ENCODE measurements around the gene ZNF680. TPM values are rescaled to one million over a fixed set of nuclear protein-coding genes. Genes with fewer than 3 reads are reported as not detected.

The ZNF680 gene
- total RNA-seq, 2 experiments from 2014 or later = 48.4 to 62.6 TPM

DNA sequence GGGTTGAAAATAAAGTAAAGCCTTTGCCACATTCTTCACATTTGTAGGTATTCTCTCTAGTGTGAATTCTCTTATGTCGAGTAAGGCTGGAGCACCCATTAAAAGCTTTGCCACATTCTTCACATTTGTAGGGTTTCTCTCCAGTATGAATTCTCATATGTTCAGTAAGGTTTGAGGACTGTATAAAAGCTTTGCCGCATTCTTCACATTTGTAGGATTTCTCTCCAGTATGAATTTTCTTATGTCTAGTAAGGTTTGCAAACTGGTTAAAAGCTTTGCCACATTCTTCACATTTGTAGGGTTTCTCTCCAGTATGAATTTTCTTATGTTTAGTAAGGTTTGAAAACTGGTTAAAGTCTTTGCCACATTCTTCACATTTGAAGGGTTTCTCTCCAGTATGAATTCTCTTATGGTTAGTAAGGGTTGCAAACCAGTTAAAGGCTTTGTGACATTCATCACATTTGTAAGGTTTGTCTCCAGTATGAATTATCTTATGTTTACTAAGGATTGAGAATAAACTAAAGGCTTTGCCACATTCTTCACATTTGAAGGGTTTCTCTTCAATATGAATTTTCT is 41.4 kb downstream of the ZNF680 start:
- Histone ChIP-seq H3K36me3 (ENCODE audit: insufficient read depth, low read length) (peaks cover 98% of the 10 kb centered on the region), H3K4me2 (ENCODE audit: low read length) (no peak overlapping the region), H3K27ac (ENCODE audit: low read depth, low read length, poor library complexity, severe bottlenecking) (no peak overlapping the region), H4K20me1 (ENCODE audit: insufficient read depth, low read length) (no peaks in the 10 kb centered on the region), H3K9me2 (ENCODE audit: insufficient read depth, low read length) (no peaks in the 10 kb centered on the region), H3K4me3 (ENCODE audit: low read depth, low read length, poor library complexity, severe bottlenecking) (no peak overlapping the region), H2AFZ (ENCODE audit: low read length) (no peak overlapping the region), H3K4me1 (ENCODE audit: insufficient read depth, low read length, poor library complexity, severe bottlenecking) (no peaks in the 10 kb centered on the region), H3K79me2 (ENCODE audit: insufficient read depth, low read depth, low read length) (peaks cover 62% of the 10 kb centered on the region), H3K9me3 (ENCODE audit: low read length) (peaks cover 93% of the 10 kb centered on the region)
- BruUV-seq (replicated peaks) = no TSS peak
- ChIA-PET POLR2A (interaction anchor here (0.6 kb wide), 1 partner anchor 389 kb away, joined by 4 read pairs; no protein-coding TSS in a partner anchor), CTCF (ENCODE audit: unreplicated experiment) (no interaction called here)
- no peak for DNase-seq (ENCODE audit: low spot score)
- intact Hi-C loops (cut with micrococcal nuclease; ENCODE audit: unreplicated experiment) = loop anchor here (5.0 kb wide), 1 partner anchor 174 kb away; no protein-coding TSS in a partner anchor
- TF ChIP-seq, protein P1, sequence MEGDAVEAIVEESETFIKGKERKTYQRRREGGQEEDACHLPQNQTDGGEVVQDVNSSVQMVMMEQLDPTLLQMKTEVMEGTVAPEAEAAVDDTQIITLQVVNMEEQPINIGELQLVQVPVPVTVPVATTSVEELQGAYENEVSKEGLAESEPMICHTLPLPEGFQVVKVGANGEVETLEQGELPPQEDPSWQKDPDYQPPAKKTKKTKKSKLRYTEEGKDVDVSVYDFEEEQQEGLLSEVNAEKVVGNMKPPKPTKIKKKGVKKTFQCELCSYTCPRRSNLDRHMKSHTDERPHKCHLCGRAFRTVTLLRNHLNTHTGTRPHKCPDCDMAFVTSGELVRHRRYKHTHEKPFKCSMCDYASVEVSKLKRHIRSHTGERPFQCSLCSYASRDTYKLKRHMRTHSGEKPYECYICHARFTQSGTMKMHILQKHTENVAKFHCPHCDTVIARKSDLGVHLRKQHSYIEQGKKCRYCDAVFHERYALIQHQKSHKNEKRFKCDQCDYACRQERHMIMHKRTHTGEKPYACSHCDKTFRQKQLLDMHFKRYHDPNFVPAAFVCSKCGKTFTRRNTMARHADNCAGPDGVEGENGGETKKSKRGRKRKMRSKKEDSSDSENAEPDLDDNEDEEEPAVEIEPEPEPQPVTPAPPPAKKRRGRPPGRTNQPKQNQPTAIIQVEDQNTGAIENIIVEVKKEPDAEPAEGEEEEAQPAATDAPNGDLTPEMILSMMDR (conservative IDR thresholded peaks at IDR 0.05; ENCODE audit: low read length) = no peak
- no peak for TF ChIP-seq EZH2phosphoT487 (IDR thresholded peaks at IDR 0.05; ENCODE audit: borderline replicate concordance, low read depth, low read length)

DNA sequence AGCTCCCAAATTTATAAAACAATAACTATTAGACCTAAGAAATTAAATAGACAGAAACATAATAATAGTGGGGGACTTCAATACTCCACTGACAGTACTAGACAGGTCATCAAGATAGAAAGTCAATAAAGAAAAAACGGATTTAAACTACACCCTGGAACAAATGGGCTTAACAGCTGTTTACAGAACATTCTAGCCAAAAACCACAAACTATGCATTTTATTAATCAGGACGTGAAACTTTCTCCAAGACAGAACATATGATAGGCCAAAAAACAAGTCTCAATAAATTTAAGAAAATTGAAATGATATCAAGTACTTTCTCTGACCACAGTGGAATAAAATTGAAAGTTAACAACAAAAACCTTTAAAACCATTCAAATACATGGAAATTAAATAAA is 46.4 kb downstream of the ZNF680 start:
- CTCF ChIA-PET (ENCODE audit: unreplicated experiment) = no interaction called here

More for the DNA sequence above, 46.4 kb downstream of the ZNF680 start:
- Histone ChIP-seq H3K79me2 (ENCODE audit: insufficient read depth, low read depth, low read length) (peaks cover 73% of the 10 kb centered on the region), H3K36me3 (ENCODE audit: insufficient read depth, low read length) (peaks cover 95% of the 10 kb centered on the region), H4K20me1 (ENCODE audit: insufficient read depth, low read length) (no peaks in the 10 kb centered on the region), H3K9me2 (ENCODE audit: insufficient read depth, low read length) (no peaks in the 10 kb centered on the region), H3K27ac (ENCODE audit: low read depth, low read length, poor library complexity, severe bottlenecking) (no peak overlapping the region), H3K4me3 (ENCODE audit: low read depth, low read length, poor library complexity, severe bottlenecking) (no peak overlapping the region), H3K4me2 (ENCODE audit: low read length) (no peak overlapping the region), H3K4me1 (ENCODE audit: insufficient read depth, low read length, poor library complexity, severe bottlenecking) (no peaks in the 10 kb centered on the region), H2AFZ (ENCODE audit: low read length) (no peak overlapping the region), H3K9me3 (ENCODE audit: low read length) (peaks cover 84% of the 10 kb centered on the region)
- TF ChIP-seq, protein P1 (conservative IDR thresholded peaks at IDR 0.05; ENCODE audit: low read length) = no peak
- POLR2A ChIA-PET = interaction anchor here (0.6 to 1.3 kb wide), 2 partner anchors 9 to 197 kb away, joined by 3 to 4 read pairs; no protein-coding TSS in a partner anchor
- DNase-seq (ENCODE audit: low spot score) = no peak
- intact Hi-C loops (cut with micrococcal nuclease; ENCODE audit: unreplicated experiment) = loop anchor here (5.0 to 10.0 kb wide), 2 partner anchors 36 to 192 kb away; no protein-coding TSS in a partner anchor
- TSS peak; percentile 3 for BruUV-seq (replicated peaks)
